Subcutaneous abdominal adipose tissue (tissue), 5 donors: ENCODE results near the gene HUS1B.
A peak's percentile ranks its signal among the peaks of the same experiment; 100 is the strongest.
"Not testable (repeated sequence)": the region's sequence is repeated elsewhere in the genome, so short reads cannot be mapped to it uniquely, and the experiment has no call there.

Experiments
- H3K27ac ChIP-seq: one replicate; pipeline ENCODE4 v1.7.0; 2013; ENCODE audit warnings: low read depth, mild to moderate bottlenecking, inconsistent platforms, low read length, moderate library complexity
- H3K27me3 ChIP-seq, 5 donors: one replicate each; pipeline ENCODE4 v1.7.0; 2013; ENCODE audit warnings: low read length in 5 of 5, inconsistent platforms in 1 of 5; ENCODE audit not compliant: control insufficient read depth in 5 of 5, insufficient read depth in 4 of 5
- H3K36me3 ChIP-seq, 5 donors: one replicate each; pipeline ENCODE4 v1.7.0; 2013; ENCODE audit warnings: low read length in 5 of 5; ENCODE audit not compliant: control insufficient read depth in 5 of 5, insufficient read depth in 5 of 5
- H3K4me1 ChIP-seq, 5 donors: one replicate each; pipeline ENCODE4 v1.7.0; 2013; ENCODE audit warnings: low read length in 5 of 5, mild to moderate bottlenecking in 3 of 5, moderate library complexity in 1 of 5; ENCODE audit not compliant: control insufficient read depth in 5 of 5, insufficient read depth in 5 of 5
- H3K4me3 ChIP-seq, 5 donors: one replicate each; pipeline ENCODE4 v1.7.0; 2013; ENCODE audit warnings: low read length in 5 of 5, low read depth in 1 of 5
- H3K9ac ChIP-seq, 5 donors: one replicate each; pipeline ENCODE4 v1.7.0; 2013; ENCODE audit warnings: low read length in 5 of 5, mild to moderate bottlenecking in 4 of 5, moderate library complexity in 3 of 5
- H3K9me3 ChIP-seq, 5 donors: one replicate each; pipeline ENCODE4 v1.7.0; 2013; ENCODE audit warnings: low read length in 5 of 5; ENCODE audit not compliant: control insufficient read depth in 5 of 5
- donor health status: healthy.
- donor health status: healthy.
- donor health status: healthy.
- donor health status: healthy.
- donor health status: healthy.

HUS1B gene

GRCh38 chr6:694431-695126, 37.7 kb upstream of the HUS1B start:
- H3K4me3 ChIP-seq, H3K27ac ChIP-seq, H3K27me3 ChIP-seq: not testable (repeated sequence)

GRCh38 chr6:693723-694009, 36.8 kb upstream of the HUS1B start:
- Histone ChIP-seq H3K9ac (peak overlapping the region in 1 of 5 donors; percentile 89), H3K27me3 (peaks cover 0 to 4% (median under 1%) of the 10 kb centered on the region in 5 donors), H3K9me3 (no peaks in the 10 kb centered on the region), H3K4me3 (peak overlapping the region; percentile 89 to 99 (median 94)), H3K27ac (no peak overlapping the region), H3K36me3 (no peaks in the 10 kb centered on the region), H3K4me1 (peaks cover 3 to 24% (median 18%) of the 10 kb centered on the region in 5 donors)

More at GRCh38 chr6:694431-695126, 37.7 kb upstream of the HUS1B start:
- H3K36me3 ChIP-seq, H3K9me3 ChIP-seq, H3K9ac ChIP-seq: not testable (repeated sequence)
- peaks cover 3 to 24% (median 18%) of the 10 kb centered on the region in 5 donors for H3K4me1 ChIP-seq

DNA sequence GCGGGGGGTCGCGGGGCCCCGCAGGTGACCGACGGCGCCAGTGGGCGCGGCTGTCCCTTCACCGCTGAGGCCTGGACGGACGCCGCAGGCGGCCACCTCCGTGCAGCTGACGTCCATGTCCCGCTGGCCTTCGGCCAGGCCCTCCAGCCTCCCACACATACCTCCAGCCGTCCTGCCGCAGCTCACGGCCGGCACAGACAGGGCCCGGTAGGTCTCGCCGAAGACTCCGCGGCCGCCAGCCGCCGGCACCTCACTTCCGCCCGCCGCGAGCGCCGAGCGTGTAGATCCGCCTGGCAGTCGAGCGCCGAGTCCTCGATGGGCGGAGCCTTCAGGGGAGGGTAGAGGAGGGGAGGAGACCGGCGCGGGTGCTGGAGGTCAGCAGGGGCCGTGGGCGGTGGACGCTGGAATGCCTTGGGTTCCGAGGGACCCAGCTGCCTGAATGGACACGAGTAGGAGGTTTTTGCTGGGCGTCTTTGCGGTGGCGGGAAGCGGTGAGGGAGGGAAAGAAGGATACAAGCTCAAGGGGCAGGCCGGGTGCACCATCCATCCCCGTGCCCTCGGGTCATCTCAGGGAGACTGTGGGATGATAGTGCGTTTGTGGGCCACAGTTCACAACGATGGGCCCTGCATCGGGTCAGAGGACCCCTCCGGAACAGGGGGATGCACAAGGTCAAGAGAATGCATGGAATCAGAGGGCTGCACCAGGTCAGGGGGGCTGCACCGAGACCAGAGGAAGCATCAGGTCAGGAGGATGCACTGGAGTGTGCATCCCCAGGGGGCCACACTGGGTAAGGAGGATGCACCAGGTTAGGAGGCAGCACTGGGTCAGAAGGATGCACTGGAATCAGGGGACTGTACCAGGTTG, 36.2 kb upstream of the HUS1B start, which contains the start of gene EXOC2:
TSS of gene EXOC2 (minus strand) at position 282 of the 865 bp plus-strand sequence. CDS start 55,321 bp downstream, outside the sequence.
- Histone ChIP-seq H3K27me3 (peaks cover 0 to 4% (median 0%) of the 10 kb centered on the region in 5 donors), H3K4me1 (peaks cover 3 to 24% (median 18%) of the 10 kb centered on the region in 5 donors), H3K9ac (peak within 1 kb of the TSS in 4 of 5 donors; percentile 77 to 89 (median 84)), H3K27ac (no peak within 1 kb of the TSS), H3K36me3 (peaks cover 0 to 5% (median 4%) of the 10 kb centered on the region in 5 donors), H3K4me3 (peak within 1 kb of the TSS; percentile 93 to 99 (median 96)), H3K9me3 (no peaks in the 10 kb centered on the region)

GRCh38 chr6:692356-692851, 35.5 kb upstream of the HUS1B start:
- Histone ChIP-seq H3K27ac (no peak overlapping the region), H3K36me3 (peaks cover 3 to 7% (median 4%) of the 10 kb centered on the region in 5 donors), H3K27me3 (no peaks in the 10 kb centered on the region), H3K9me3 (no peaks in the 10 kb centered on the region), H3K4me1 (peaks cover 3 to 24% (median 18%) of the 10 kb centered on the region in 5 donors), H3K4me3 (peak overlapping the region; percentile 93 to 99 (median 96)), H3K9ac (peak overlapping the region in 4 of 5 donors; percentile 77 to 89 (median 84))

- H3K4me3 ChIP-seq = no peak overlapping the region
- H3K36me3 ChIP-seq = peaks cover 3 to 7% (median 4%) of the 10 kb centered on the region in 5 donors
- no peaks in the 10 kb centered on the region for H3K9me3 ChIP-seq
- H3K9ac ChIP-seq = no peak overlapping the region
- H3K4me1 ChIP-seq = peaks cover 3 to 27% (median 22%) of the 10 kb centered on the region in 5 donors
- no peaks in the 10 kb centered on the region for H3K27me3 ChIP-seq
- no peak overlapping the region for H3K27ac ChIP-seq
Measured at GRCh38 chr6:689223-689622, 32.3 kb upstream of the HUS1B start.

GRCh38 chr6:686497-686896, 29.6 kb upstream of the HUS1B start:
- no peaks in the 10 kb centered on the region for H3K27me3 ChIP-seq
- H3K9me3 ChIP-seq = no peaks in the 10 kb centered on the region
- no peak overlapping the region for H3K4me3 ChIP-seq
- peaks cover 2 to 20% (median 15%) of the 10 kb centered on the region in 5 donors for H3K4me1 ChIP-seq
- H3K36me3 ChIP-seq = peaks cover 3 to 7% (median 4%) of the 10 kb centered on the region in 5 donors
- no peak overlapping the region for H3K27ac ChIP-seq
- H3K9ac ChIP-seq = no peak overlapping the region

DNA sequence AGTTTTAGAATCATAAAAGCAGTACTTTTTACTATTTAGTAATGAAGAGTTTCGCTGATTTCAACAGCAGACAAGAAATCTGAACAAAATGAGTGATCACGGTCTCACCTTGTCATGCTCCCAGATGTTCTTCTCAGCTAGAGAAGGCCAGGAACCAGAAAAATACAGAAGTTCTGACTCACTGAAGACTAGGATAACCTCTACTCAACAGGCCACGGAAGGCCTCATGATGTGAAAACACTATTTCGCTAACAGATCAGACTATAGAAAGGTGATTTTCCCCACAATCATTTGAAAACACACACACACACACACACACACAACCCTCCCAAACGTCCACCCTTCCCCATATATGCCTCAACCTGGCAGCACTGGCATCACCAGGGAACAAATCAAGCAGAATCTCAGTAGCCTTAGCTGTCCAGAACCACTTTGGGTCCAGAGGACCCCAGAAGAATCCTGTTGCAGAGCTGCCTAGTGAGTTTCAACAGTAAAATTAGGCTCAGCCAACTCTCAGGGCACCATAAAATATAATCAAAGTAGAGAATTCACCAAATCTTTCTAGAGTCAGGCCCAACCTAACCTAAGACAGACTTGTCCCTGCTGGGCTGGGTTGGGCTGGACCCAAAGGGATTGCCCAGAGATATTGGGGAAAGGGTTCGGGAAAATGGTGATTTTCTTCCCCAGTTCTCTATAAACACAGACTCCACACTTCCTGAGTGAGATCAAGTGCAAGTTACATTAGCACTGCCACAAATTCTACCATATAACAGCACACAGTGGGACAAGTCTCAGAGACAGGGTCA, 28.1 kb upstream of the HUS1B start:
- H3K4me3 ChIP-seq = no peak overlapping the region
- H3K9me3 ChIP-seq = no peaks in the 10 kb centered on the region
- H3K36me3 ChIP-seq = peaks cover 3 to 7% (median 4%) of the 10 kb centered on the region in 5 donors
- no peaks in the 10 kb centered on the region for H3K27me3 ChIP-seq
- no peak overlapping the region for H3K9ac ChIP-seq
- peaks cover 2 to 16% (median 7%) of the 10 kb centered on the region in 5 donors for H3K4me1 ChIP-seq
- no peak overlapping the region for H3K27ac ChIP-seq

- peaks cover 2 to 16% (median 7%) of the 10 kb centered on the region in 5 donors for H3K4me1 ChIP-seq
- peak overlapping the region; percentile 22 to 64 (median 37) for H3K4me3 ChIP-seq
- no peak overlapping the region for H3K27ac ChIP-seq
- H3K9ac ChIP-seq = peak overlapping the region; percentile 8 to 66 (median 22)
- H3K9me3 ChIP-seq = no peaks in the 10 kb centered on the region
- no peaks in the 10 kb centered on the region for H3K27me3 ChIP-seq
- peaks cover 3 to 7% (median 4%) of the 10 kb centered on the region in 5 donors for H3K36me3 ChIP-seq
Measured at GRCh38 chr6:683742-684440, 27.0 kb upstream of the HUS1B start.
